ENCODE results near the gene CNTNAP3B.
"Not testable (repeated sequence)": the region's sequence is repeated elsewhere in the genome, so short reads cannot be mapped to it uniquely, and the experiment has no call there.

GRCh38 chr9:42053874-42054273 is 75.4 kb downstream of the CNTNAP3B start:
- TF ChIP-seq, protein P1, sequence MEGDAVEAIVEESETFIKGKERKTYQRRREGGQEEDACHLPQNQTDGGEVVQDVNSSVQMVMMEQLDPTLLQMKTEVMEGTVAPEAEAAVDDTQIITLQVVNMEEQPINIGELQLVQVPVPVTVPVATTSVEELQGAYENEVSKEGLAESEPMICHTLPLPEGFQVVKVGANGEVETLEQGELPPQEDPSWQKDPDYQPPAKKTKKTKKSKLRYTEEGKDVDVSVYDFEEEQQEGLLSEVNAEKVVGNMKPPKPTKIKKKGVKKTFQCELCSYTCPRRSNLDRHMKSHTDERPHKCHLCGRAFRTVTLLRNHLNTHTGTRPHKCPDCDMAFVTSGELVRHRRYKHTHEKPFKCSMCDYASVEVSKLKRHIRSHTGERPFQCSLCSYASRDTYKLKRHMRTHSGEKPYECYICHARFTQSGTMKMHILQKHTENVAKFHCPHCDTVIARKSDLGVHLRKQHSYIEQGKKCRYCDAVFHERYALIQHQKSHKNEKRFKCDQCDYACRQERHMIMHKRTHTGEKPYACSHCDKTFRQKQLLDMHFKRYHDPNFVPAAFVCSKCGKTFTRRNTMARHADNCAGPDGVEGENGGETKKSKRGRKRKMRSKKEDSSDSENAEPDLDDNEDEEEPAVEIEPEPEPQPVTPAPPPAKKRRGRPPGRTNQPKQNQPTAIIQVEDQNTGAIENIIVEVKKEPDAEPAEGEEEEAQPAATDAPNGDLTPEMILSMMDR (IDR thresholded peaks at IDR 0.05; ENCODE audit: insufficient read depth, low read length, poor library complexity, severe bottlenecking) = not testable (repeated sequence)
- TF ChIP-seq EZH2phosphoT487 (conservative IDR thresholded peaks at IDR 0.05; ENCODE audit: low read length) = not testable (repeated sequence)

Data from SU-DHL-6 (cell line).